SKM-1 treated with dmso at 0.1 percent for 144 hours (cell line): Measurements from ENCODE around the gene TULP4.
"Not testable (repeated sequence)": the region's sequence is repeated elsewhere in the genome, so short reads cannot be mapped to it uniquely, and the experiment has no call there.

ENCODE experiments used
- DNase-seq: peaks from one replicate; lab custom pipeline; 2025; ENCODE audit not compliant: unreplicated experiment; lab: John Stamatoyannopoulos, UW

TULP4 gene

GRCh38 chr6:158387036-158387435, 74.8 kb downstream of the TULP4 start:
- no peak for DNase-seq

- DNase-seq, result no peak
Measured at GRCh38 chr6:158387578-158387977, 75.3 kb downstream of the TULP4 start.

GRCh38 chr6:158388727-158389126, 76.5 kb downstream of the TULP4 start:
- DNase-seq, result no peak

GRCh38 chr6:158389193-158389919, 77.1 kb downstream of the TULP4 start:
- no peak for DNase-seq

- no peak for DNase-seq
Measured at GRCh38 chr6:158391276-158391675, 79.0 kb downstream of the TULP4 start.

GRCh38 chr6:158391977-158392376, 79.7 kb downstream of the TULP4 start:
- DNase-seq, result not testable (repeated sequence)

- DNase-seq, result no peak
Measured at GRCh38 chr6:158396136-158396535, 83.9 kb downstream of the TULP4 start.

- DNase-seq, result no peak
Measured at GRCh38 chr6:158397578-158397977, 85.3 kb downstream of the TULP4 start.

- no peak for DNase-seq
Measured at GRCh38 chr6:158398252-158399024, 86.2 kb downstream of the TULP4 start.

- DNase-seq, result no peak
Measured at GRCh38 chr6:158399040-158399700, 86.9 kb downstream of the TULP4 start.

GRCh38 chr6:158402184-158402583, 89.9 kb downstream of the TULP4 start:
- DNase-seq, result no peak

GRCh38 chr6:158405321-158405831, 93.1 kb downstream of the TULP4 start:
- not testable (repeated sequence) for DNase-seq

GRCh38 chr6:158405933-158406332, 93.7 kb downstream of the TULP4 start:
- no peak for DNase-seq

- no peak for DNase-seq
Measured at GRCh38 chr6:158406736-158407135, 94.5 kb downstream of the TULP4 start.

- DNase-seq, result no peak
Measured at GRCh38 chr6:158408013-158408412, 95.7 kb downstream of the TULP4 start.

GRCh38 chr6:158408552-158409130, 96.4 kb downstream of the TULP4 start:
- DNase-seq, result no peak

- peak; percentile 37 for DNase-seq
Measured at GRCh38 chr6:158409451-158409850, 97.2 kb downstream of the TULP4 start.

GRCh38 chr6:158410784-158411183, 98.5 kb downstream of the TULP4 start:
- no peak for DNase-seq

GRCh38 chr6:158411998-158412397, 99.7 kb downstream of the TULP4 start:
- DNase-seq, result no peak

GRCh38 chr6:158413028-158413427, 100.8 kb downstream of the TULP4 start:
- no peak for DNase-seq

- no peak for DNase-seq
Measured at GRCh38 chr6:158413814-158414565, 101.7 kb downstream of the TULP4 start.
